GM11168 (cell line): ENCODE results near the gene PCNX2.

ENCODE experiments used
- in situ Hi-C: fragments of 300-500 bp; cut with MboI; formaldehyde crosslinking; loops from one replicate; pipeline ENCODE4 v1.12.0; 2022; ENCODE audit warnings: low sequenced_read_pairs; ENCODE audit not compliant: unreplicated experiment

Gene PCNX2

DNA sequence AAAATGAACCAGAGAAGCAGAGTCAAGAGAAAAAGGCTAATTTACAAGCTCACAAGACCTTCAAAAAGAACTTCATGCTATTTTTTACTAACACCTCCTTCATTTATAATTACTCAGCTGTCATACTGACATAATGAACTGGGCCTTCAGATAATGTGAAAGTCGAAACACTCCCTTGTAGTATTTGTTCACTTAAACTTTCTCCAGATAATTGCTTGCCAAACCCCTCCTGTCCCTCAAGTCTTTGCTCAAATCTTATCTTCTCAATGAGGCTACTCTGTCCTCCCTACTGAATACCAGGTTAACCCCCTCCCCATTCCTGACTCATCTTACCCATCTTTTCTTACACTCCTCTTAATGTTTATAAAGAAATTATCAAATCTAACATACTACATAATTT, 20.9 kb upstream of the PCNX2 start:
- in situ Hi-C loops, result no loop called here

DNA sequence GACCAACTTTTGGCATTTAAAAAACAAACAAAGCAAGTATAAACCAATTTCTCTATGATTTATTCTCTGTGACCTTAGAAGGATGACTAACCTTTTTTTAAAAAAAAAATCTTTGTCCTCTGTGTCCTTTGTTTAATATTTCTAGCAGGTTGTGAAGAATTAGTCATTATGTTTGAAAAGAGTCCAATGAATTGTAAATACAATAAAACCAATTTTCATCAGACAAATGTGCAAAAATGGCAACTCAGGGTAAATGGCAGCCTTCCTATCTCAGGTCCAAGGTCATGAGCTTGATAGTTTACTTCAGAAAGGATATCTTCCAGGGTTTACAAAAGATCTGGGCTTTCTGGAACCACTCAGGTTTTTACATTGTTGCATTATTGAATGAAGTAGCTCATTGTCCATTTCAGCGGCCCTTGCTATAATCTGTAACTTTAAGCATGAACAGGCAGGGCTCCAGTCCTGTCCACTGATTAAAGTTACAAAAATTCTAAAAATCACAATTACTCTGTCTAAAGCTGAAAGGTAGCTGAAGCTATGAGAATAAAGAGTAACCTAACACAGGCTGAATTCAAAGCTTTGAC, 20.3 kb upstream of the PCNX2 start:
- in situ Hi-C loops, result no loop called here

DNA sequence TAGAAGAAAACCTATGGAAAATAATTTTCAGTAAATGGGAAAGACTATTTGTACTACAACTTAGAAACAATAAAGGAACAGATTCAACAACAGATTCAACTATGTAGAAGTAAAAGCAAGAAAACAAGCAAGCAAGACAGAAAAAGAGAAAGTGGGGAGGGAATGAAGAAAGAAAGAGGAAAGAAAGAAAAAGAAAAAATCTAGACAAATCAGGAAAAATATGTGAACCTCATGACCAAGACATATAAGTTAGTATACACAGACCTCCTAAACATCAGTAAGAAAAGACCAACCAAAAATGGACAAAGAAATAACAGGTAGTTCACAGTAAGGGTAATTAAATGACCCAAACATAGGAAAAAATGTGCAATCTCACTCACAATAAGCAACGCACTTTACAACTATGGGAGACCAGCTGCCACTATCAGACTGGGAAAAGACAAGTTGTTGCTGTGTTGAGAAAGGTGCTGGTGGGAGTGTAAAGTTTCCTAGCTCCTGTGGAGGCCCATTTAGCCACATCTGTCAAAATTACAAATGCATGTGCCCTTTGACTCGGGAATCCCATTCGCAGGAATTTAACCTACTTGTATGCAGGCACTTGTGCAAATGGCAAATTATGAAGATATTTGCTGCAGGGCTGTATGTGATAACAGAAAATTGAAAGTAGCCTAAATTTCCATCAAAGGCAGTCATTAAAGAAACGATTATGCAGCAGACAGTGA, 18.1 kb upstream of the PCNX2 start:
- in situ Hi-C loops, result no loop called here

- in situ Hi-C loops, result no loop called here
Measured at GRCh38 chr1:233304489-233305102, 9.1 kb upstream of the PCNX2 start.

- in situ Hi-C loops, result no loop called here
Measured at GRCh38 chr1:233300326-233300725, 4.8 kb upstream of the PCNX2 start.

GRCh38 chr1:233299450-233299849, 3.9 kb upstream of the PCNX2 start:
- in situ Hi-C loops, result no loop called here

- in situ Hi-C loops, result no loop called here
Measured at GRCh38 chr1:233295975-233296322, 424 bp upstream of the PCNX2 start.

- in situ Hi-C loops, result no loop called here
Measured at GRCh38 chr1:233294913-233295236, 650 bp downstream of the PCNX2 start.

DNA sequence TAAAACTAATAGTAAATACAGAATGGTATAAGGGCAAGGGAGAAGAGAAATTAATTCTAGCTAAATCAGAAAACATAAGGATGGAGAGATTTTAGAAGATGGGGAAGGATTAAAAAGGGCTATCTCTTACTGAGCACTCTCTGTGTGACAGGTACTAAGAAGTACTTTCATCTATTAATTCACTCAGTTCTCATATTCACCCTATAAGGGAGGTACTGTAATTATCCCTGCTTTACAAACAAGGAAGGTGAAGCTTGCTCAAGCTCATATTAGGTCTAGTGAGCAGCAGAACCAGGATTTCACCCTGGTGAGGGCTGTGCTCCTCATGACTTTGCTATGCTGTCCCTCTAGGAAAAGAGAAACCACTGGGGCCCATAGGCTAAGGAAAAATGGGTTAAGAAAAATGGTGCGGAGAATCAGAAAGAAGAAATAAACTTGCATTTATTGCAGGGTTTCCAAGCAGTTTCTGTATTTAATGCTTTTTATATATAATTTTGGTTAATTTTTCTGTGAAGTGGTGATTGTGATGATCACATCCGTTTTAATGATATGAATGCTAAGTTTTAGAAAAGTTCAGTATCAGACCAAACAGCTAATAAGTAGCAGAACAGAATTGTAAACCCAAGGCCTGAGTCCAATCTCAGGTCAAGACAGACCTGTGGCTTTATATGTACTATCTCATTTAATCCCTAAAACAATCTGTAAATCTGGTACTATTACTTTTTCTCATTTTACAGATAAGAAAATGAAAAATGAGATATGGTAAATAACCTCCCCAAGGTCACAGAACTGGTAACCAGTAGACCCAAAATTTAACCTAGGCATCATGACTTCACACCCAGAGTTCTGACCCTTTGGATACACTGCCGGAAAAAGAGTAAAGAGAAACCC, 1.7 kb downstream of the PCNX2 start:
- in situ Hi-C loops, result no loop called here

DNA sequence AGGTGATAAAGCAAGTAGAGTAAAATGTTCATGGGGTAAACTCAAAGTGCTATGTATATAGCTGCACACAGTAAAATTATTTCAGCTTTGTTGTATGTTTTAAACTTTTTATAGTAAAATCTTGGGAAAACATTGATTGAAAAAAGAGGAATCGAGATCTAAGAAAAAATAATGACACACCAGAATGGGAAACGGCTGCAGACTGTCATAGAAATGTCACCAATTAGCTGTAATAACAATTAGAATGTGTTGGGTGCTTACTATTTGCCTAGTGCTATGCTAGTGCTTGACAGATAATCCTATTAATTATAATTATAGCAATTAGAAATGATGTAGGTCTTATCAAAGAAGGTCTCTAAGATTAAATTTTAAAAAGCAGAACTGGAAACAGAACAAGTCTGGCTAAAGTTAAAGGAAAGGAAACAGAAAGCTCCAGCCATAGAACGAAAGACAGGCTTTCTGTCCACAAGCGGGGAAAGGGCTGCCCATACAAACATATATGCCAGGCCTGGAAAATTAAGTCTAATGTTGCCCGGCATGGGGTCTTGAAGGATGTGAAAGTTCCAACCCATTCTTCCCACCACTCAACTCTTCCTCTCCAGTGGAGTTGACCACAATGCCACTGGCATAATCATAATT, 5.0 kb downstream of the PCNX2 start:
- in situ Hi-C loops, result no loop called here

DNA sequence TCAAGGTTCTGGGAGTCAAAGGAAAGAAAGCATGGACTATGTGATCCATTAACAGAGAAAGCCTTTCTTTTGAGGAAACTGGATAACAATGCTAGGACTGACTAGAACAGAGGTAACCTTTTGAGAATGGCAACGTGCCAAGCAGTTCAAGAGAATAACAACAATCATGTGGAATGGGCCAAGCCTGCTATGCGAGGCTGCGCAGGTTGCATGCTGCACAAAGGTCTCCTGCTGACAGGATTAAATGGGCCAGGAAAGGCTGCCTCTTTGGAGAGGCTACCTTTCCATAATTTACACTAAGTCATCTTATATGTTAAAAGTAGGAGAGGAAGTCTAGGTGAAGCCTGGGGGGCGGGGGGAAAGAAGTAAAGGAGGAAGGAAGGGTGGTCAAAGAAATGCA, 5.8 kb downstream of the PCNX2 start:
- in situ Hi-C loops, result no loop called here

GRCh38 chr1:233282582-233282886, 13.0 kb downstream of the PCNX2 start:
- in situ Hi-C loops, result no loop called here

- in situ Hi-C loops, result no loop called here
Measured at GRCh38 chr1:233281711-233282581, 13.6 kb downstream of the PCNX2 start.

DNA sequence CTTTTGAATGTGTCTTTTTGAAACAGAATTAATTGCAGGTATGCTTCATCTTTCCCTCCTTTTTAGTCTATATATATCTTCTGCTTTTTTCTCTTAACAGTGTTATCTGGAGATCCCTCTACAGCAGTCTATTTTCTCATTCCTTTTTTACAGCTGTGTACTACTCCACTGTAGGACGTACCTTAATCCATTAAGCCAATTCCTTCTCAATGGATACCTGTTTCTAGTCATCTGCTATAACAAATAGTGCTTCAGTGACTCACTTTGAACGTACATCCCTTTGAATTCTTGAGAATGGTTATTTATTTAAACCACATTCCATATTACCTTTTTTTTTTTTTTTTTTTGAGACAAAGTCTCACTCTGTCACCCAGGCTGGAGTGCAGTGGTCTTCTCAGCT, 15.6 kb downstream of the PCNX2 start:
- in situ Hi-C loops, result no loop called here

DNA sequence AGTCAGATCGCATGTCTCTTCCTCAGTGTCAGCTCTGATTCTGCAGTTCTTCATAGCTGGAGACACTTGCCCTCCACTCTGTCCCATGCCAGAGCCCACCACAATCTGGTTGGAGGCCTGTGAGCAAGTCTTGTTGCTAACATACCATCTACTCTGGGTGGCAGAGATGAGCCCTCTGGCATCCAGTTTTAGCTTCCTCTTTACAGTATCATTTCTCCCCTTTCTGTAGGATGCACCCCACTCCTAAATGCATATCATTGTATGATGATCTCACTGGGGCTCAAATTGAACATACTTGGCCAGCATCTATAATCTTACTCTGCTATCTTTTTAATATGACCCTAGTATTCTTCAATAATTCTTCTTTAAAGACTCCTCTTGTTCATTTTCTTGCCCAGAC, 16.9 kb downstream of the PCNX2 start:
- in situ Hi-C loops, result no loop called here

GRCh38 chr1:233277637-233278606, 17.6 kb downstream of the PCNX2 start:
- in situ Hi-C loops, result no loop called here

- in situ Hi-C loops, result no loop called here
Measured at GRCh38 chr1:233269656-233270055, 25.9 kb downstream of the PCNX2 start.

DNA sequence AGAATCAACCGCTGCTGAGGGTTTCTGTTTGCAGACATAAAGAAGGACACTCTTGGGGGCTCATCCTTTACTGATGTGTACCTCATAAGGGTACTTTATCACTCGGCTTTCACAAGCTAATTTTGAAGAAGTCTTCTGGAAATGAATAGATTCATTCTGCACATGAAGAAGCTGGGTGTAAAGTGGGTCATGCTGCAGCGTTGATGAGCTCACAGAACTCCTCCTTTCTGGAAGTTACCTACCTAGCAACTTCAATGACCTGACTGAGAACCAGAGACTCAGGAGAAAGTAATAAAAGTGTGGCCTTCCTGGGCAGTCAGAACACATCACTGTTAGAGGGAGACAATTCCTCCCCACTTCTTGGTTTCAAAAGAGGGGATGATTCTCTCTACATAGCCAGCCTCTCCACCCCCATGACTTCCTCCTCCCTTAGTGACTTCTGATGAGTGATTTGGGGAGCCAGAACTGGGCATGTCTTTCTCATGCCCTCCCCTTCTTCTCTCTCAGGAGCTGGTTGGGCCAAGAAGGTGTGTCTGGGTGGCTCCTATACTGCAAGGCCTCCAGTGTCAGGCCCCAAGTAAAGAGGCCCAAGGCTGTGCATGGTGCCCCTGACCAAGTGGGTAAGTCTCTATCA, 27.0 kb downstream of the PCNX2 start:
- in situ Hi-C loops, result no loop called here
